IPS DF 6.9 (cell line): ENCODE measurements around the gene SEMA4D.
"Not testable (repeated sequence)": the region's sequence is repeated elsewhere in the genome, so short reads cannot be mapped to it uniquely, and the experiment has no call there.

ENCODE experiments used
- DNase-seq: peaks from one replicate; pipeline ENCODE4 v3.0.0-alpha.2; 2013; ENCODE audit warnings: low read depth, low spot score
- H3K27ac ChIP-seq: one replicate; pipeline ENCODE4 v1.5.1; 2013; ENCODE audit warnings: low read length, control low read depth
- H3K27me3 ChIP-seq: 2 replicates; pipeline ENCODE4 v1.6.1; 2013; ENCODE audit warnings: mild to moderate bottlenecking, low read length; ENCODE audit not compliant: control insufficient read depth, insufficient read depth
- H3K36me3 ChIP-seq: 2 replicates; pipeline ENCODE4 v1.6.1; 2013; ENCODE audit warnings: low read length; ENCODE audit not compliant: control insufficient read depth, insufficient read depth
- H3K4me1 ChIP-seq: 2 replicates; pipeline ENCODE4 v1.6.1; 2013; ENCODE audit warnings: low read length; ENCODE audit not compliant: control insufficient read depth, insufficient read depth
- H3K4me3 ChIP-seq: 2 replicates; pipeline ENCODE4 v1.5.1; 2013; ENCODE audit warnings: mild to moderate bottlenecking, low read length
- H3K9me3 ChIP-seq: 2 replicates; pipeline ENCODE4 v1.6.1; 2013; ENCODE audit warnings: low read length, inconsistent platforms; ENCODE audit not compliant: control insufficient read depth, insufficient read depth
- WGBS: extraction: QIAGEN DNeasy Blood & Tissue Kit; methylation state at CpG from one replicate; pipeline ENCODE4 v1.1.7; 2013; ENCODE audit warnings: mixed read lengths, missing lambda C conversion rate; ENCODE audit not compliant: insufficient read length, insufficient coverage; 5-methylcytosine and 5-hydroxymethylcytosine counted together

Gene SEMA4D

GRCh38 chr9:89346696-89347095 lies 151.2 kb downstream of the SEMA4D start:
- Histone ChIP-seq H3K36me3 (peaks cover 46% of the 10 kb centered on the region), H3K4me3 (no peak overlapping the region), H3K27me3 (no peaks in the 10 kb centered on the region), H3K4me1 (no peaks in the 10 kb centered on the region), H3K9me3 (no peaks in the 10 kb centered on the region), H3K27ac (no peak overlapping the region)
- no peak for DNase-seq
- WGBS = no CpG with 5 or more reads among the region's 9 CpGs

- Histone ChIP-seq H3K27ac (no peak overlapping the region), H3K4me3 (no peak overlapping the region), H3K27me3 (no peaks in the 10 kb centered on the region), H3K36me3 (peaks cover 35% of the 10 kb centered on the region), H3K9me3 (no peaks in the 10 kb centered on the region), H3K4me1 (no peaks in the 10 kb centered on the region)
- DNase-seq = no peak
- no CpG with 5 or more reads among the region's 5 CpGs for WGBS
These were observed 152.4 kb downstream of the SEMA4D start for GRCh38 chr9:89345476-89345875.

DNA sequence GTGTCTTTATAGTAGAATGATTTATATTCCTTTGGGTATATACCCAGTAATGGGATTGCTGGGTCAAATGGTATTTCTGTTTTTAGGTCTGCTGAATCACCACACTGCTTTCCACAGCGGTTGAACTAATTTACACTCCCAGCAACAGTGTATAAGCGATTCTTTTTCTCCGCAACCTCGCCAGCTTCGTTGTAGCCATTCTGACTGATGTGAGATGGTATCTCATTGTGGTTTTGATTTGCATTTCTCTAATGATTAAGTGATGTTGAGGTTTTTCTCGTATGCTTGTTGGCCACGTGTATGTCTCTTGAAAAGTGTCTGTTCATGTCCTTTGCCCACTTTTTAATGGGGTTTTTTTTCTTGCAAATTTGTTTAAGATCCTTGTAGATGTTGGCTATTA lies 154.1 kb downstream of the SEMA4D start:
- H3K27me3 ChIP-seq, H3K27ac ChIP-seq, H3K4me3 ChIP-seq, DNase-seq, H3K9me3 ChIP-seq, H3K4me1 ChIP-seq: not testable (repeated sequence)
- no CpG with 5 or more reads among the region's 7 CpGs for WGBS
- H3K36me3 ChIP-seq = peaks cover 25% of the 10 kb centered on the region; the same call in 1 of the 2 replicates

GRCh38 chr9:89342948-89343347 lies 155.0 kb downstream of the SEMA4D start:
- no peak for DNase-seq
- H3K36me3 ChIP-seq = peaks cover 18% of the 10 kb centered on the region; the same call in 1 of the 2 replicates
- H3K4me1 ChIP-seq = no peaks in the 10 kb centered on the region
- no CpG with 5 or more reads among the region's 1 CpG for WGBS
- H3K27ac ChIP-seq = no peak overlapping the region
- H3K4me3 ChIP-seq = no peak overlapping the region
- H3K9me3 ChIP-seq = no peaks in the 10 kb centered on the region
- H3K27me3 ChIP-seq = no peaks in the 10 kb centered on the region

GRCh38 chr9:89342213-89342612 lies 155.7 kb downstream of the SEMA4D start:
- H3K4me1 ChIP-seq = no peaks in the 10 kb centered on the region
- H3K27ac ChIP-seq = no peak overlapping the region
- no peaks in the 10 kb centered on the region for H3K27me3 ChIP-seq
- H3K36me3 ChIP-seq = peaks cover 15% of the 10 kb centered on the region; the same call in 1 of the 2 replicates
- H3K4me3 ChIP-seq = no peak overlapping the region
- WGBS = no CpG with 5 or more reads among the region's 6 CpGs
- no peaks in the 10 kb centered on the region for H3K9me3 ChIP-seq
- DNase-seq = no peak

DNA sequence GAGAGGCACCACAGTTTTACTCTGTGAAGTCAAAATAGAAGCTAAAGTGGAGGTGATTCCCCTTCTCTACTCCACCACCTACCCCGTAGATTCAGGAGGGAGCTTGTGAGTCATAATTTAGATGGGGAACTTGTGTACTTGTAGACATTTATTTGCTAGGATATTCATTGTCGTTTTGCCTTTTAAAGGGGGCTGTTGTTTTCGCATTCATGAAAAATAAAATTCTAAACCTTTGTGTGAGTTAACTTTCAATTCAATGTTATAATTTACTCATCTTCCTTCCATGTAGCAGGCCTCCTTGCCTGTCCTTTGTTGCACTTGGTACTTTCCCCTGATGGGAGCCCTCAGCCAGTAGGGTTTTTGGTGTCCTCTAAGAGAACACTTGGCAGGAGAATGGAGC lies 157.6 kb downstream of the SEMA4D start:
- Histone ChIP-seq H3K36me3 (peaks cover 5% of the 10 kb centered on the region; the same call in 1 of the 2 replicates), H3K27me3 (no peaks in the 10 kb centered on the region), H3K4me3 (no peak overlapping the region), H3K9me3 (no peaks in the 10 kb centered on the region), H3K27ac (no peak overlapping the region), H3K4me1 (no peaks in the 10 kb centered on the region)
- no peak for DNase-seq
- WGBS = no CpG with 5 or more reads among the region's 3 CpGs

GRCh38 chr9:89339807-89340206 lies 158.1 kb downstream of the SEMA4D start:
- Histone ChIP-seq H3K9me3 (no peaks in the 10 kb centered on the region), H3K4me3 (no peak overlapping the region), H3K27me3 (no peaks in the 10 kb centered on the region), H3K27ac (no peak overlapping the region), H3K36me3 (peaks cover 5% of the 10 kb centered on the region; the same call in 1 of the 2 replicates), H3K4me1 (no peaks in the 10 kb centered on the region)
- WGBS = no CpG with 5 or more reads among the region's 2 CpGs
- no peak for DNase-seq

- WGBS = no CpG with 5 or more reads among the region's 7 CpGs
- H3K27me3 ChIP-seq = no peaks in the 10 kb centered on the region
- peaks cover 20% of the 10 kb centered on the region; the same call in 1 of the 2 replicates for H3K36me3 ChIP-seq
- no peaks in the 10 kb centered on the region for H3K9me3 ChIP-seq
- no peak overlapping the region for H3K4me3 ChIP-seq
- DNase-seq = no peak
- H3K27ac ChIP-seq = no peak overlapping the region
- no peaks in the 10 kb centered on the region for H3K4me1 ChIP-seq
These were observed 167.4 kb downstream of the SEMA4D start for GRCh38 chr9:89330513-89330912.

DNA sequence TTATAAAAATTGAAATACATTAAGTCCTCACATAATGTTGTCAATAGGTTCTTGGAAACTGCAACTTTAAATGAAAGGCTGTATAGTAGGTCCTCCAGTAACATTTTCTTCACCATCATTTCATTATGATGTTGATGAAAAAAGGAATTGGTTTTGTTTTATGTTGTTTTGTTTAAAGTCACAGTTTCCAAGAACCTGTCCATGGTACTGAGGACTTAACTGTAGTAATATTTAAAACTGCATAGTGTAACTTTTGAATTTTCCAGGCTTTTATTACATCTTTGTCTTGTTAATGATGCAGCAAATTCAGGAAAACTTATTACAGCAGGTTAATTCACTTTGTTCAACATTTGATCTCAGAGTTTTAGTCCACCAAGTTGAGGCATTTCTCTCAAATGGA lies 168.0 kb downstream of the SEMA4D start:
- DNase-seq = no peak
- no peaks in the 10 kb centered on the region for H3K9me3 ChIP-seq
- H3K36me3 ChIP-seq = peaks cover 18% of the 10 kb centered on the region; the same call in 1 of the 2 replicates
- no peaks in the 10 kb centered on the region for H3K27me3 ChIP-seq
- no peaks in the 10 kb centered on the region for H3K4me1 ChIP-seq
- H3K27ac ChIP-seq = no peak overlapping the region
- H3K4me3 ChIP-seq = no peak overlapping the region

GRCh38 chr9:89328064-89328463 lies 169.8 kb downstream of the SEMA4D start:
- Histone ChIP-seq H3K36me3 (peaks cover 12% of the 10 kb centered on the region; the same call in 1 of the 2 replicates), H3K4me1 (no peaks in the 10 kb centered on the region), H3K27ac (no peak overlapping the region)

DNA sequence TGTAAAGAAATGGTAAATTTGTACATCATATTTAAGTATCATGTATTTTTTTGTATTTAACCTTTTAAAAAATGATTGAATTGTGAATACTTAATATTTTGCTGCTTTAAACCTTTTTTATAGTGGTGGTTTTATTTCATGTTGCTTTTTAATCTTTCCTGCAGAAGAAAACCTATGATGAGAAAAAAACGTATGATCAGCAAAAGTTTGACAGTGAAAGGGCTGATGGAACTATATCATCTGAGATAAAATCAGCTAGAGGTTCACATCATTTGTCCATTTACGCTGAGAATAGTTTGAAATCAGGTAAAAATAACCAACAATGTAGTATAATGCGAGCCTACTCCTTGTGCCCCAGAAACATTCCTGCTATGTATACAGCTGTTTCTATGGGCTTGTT lies 172.2 kb downstream of the SEMA4D start:
- no peak overlapping the region for H3K4me3 ChIP-seq
- no peaks in the 10 kb centered on the region for H3K27me3 ChIP-seq
- no peak overlapping the region for H3K27ac ChIP-seq
- peaks cover 12% of the 10 kb centered on the region; the same call in 1 of the 2 replicates for H3K36me3 ChIP-seq
- no peaks in the 10 kb centered on the region for H3K9me3 ChIP-seq
- H3K4me1 ChIP-seq = no peaks in the 10 kb centered on the region
- DNase-seq = no peak
- no CpG with 5 or more reads among the region's 3 CpGs for WGBS

More at GRCh38 chr9:89328064-89328463, 169.8 kb downstream of the SEMA4D start:
- H3K27me3 ChIP-seq = no peaks in the 10 kb centered on the region
- no peak for DNase-seq
- no peak overlapping the region for H3K4me3 ChIP-seq
- H3K9me3 ChIP-seq = no peaks in the 10 kb centered on the region
- WGBS = no CpG with 5 or more reads among the region's 8 CpGs
